GM19025 (cell line): Measurements from ENCODE around the gene H19.

Experiments
- ATAC-seq: cut with Tn5 transposase; IDR thresholded peaks from one replicate; pipeline ENCODE4 v1.9.1; 2021; ENCODE audit warnings: mild to moderate bottlenecking, low read depth, moderate library complexity; ENCODE audit not compliant: unreplicated experiment

H19 gene

DNA sequence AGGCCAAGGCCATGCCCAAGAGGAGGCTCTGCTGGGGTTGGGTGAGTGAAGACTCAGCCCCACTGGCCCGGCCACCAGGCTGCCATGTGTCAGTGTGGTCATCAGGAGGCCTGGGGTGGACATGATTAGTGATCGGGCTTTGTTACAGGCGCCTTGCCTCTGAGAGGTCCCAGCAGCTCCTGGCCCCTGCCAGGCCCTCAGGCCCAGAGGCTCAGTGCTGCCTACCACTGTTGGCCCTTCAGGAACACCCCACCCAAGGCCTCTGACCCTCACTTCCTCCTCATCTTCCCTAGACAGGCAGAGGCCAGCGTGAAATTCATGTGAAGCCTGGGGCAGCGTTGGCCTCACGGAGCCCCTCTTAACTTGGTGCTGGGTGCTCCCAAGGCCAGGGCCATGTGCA is 48.3 kb downstream of the H19 start:
- no peak for ATAC-seq

- no peak for ATAC-seq
These were observed 49.3 kb downstream of the H19 start for GRCh38 chr11:1948389-1948788.

- no peak for ATAC-seq
These were observed 49.9 kb downstream of the H19 start for GRCh38 chr11:1947592-1948237.

GRCh38 chr11:1946812-1947484 is 50.7 kb downstream of the H19 start, which contains the start of gene MRPL23:
MRPL23 (plus strand) TSS chr11:1947332; CDS start chr11:1947363, 31 bp downstream.
- no peak for ATAC-seq
